Thyroid gland (tissue), 4 donors: Measurements from ENCODE around the gene ZNF385B. TPM values are rescaled to one million over a fixed set of nuclear protein-coding genes. Genes with fewer than 3 reads are reported as not detected.

Experiments
- DNase-seq, 2 donors: peaks; one replicate each; pipeline ENCODE4 v3.0.0-alpha.2; 2019
- H3K27ac ChIP-seq, 3 donors: fragments of 200-600 bp; sonication (generic); 1 replicate in 2 of 3; 2 replicates in 1 of 3; pipeline ENCODE4 v1.5.1; 2016 to 2019; ENCODE audit warnings: mild to moderate bottlenecking in 1 of 3, moderate library complexity in 1 of 3
- H3K27me3 ChIP-seq: fragments of 200-600 bp; sonication (generic); one replicate; pipeline ENCODE4 v1.5.1; 2019
- H3K36me3 ChIP-seq, 2 donors: fragments of 200-600 bp; sonication (generic); one replicate each; pipeline ENCODE4 v1.5.1; 2016 to 2019
- H3K4me1 ChIP-seq, 2 donors: fragments of 200-600 bp; sonication (generic); one replicate each; pipeline ENCODE4 v1.5.1; 2017 to 2019
- H3K4me3 ChIP-seq, 3 donors: fragments of 200-600 bp; sonication (generic); replicated peaks in 1 of 3; 1 replicate in 2 of 3; 2 replicates in 1 of 3; pipeline ENCODE4 v1.5.1; 2016; ENCODE audit warnings: mild to moderate bottlenecking in 1 of 3
- H3K9me3 ChIP-seq: fragments of 200-600 bp; sonication (generic); one replicate; pipeline ENCODE4 v1.5.1; 2017
- CTCF ChIP-seq, 6 experiments: fragments of 200-600 bp in 3 of 6; fragments of 450-650 bp in 3 of 6; sonication (generic) in 3 of 6; IDR thresholded peaks; one replicate each; pipeline ENCODE4 v1.5.1; 2016 to 2019; ENCODE audit warnings: antibody characterized with exemption in 6 of 6, mild to moderate bottlenecking in 2 of 6, inconsistent platforms in 1 of 6, moderate library complexity in 1 of 6
- POLR2A ChIP-seq, 2 donors: fragments of 450-650 bp; IDR thresholded peaks; one replicate each; pipeline ENCODE4 v1.6.1; 2017; ENCODE audit warnings: antibody characterized with exemption in 2 of 2, mild to moderate bottlenecking in 2 of 2, moderate library complexity in 1 of 2
- WGBS, 2 donors: methylation state at CpG; one replicate each; pipeline ENCODE4 v1.1.5; 2017; 5-methylcytosine and 5-hydroxymethylcytosine counted together
- intact Hi-C: fragments of 100-400 bp; cut with DNase I; formaldehyde crosslinking; loops from one replicate; pipeline ENCODE4 v1.15.1; 2023
- total RNA-seq, 4 donors: library from RNA; depleted of rRNA; stranded (reverse); fragments of >200 nt; gene quantifications; one replicate each; pipeline ENCODE4 v1.2.3, GENCODE V29; 2016

Gene ZNF385B
- total RNA-seq, 4 donors from 2014 or later, result 1.3 to 2.8 (median 1.8) TPM

- intact Hi-C loops, result no loop called here
Observed at GRCh38 chr2:179796213-179797007, 65.0 kb downstream of the ZNF385B start.

GRCh38 chr2:179793902-179794301 is 67.5 kb downstream of the ZNF385B start:
- Histone ChIP-seq H3K4me3 (no peak overlapping the region), H3K36me3 (no peaks in the 10 kb centered on the region), H3K9me3 (no peaks in the 10 kb centered on the region), H3K27ac (no peak overlapping the region), H3K4me1 (no peaks in the 10 kb centered on the region), H3K27me3 (no peaks in the 10 kb centered on the region)
- intact Hi-C loops, result no loop called here
- no peak for DNase-seq
- TF ChIP-seq CTCF (IDR thresholded peaks at IDR 0.05) (no peak), POLR2A (IDR thresholded peaks at IDR 0.05) (no peak)

More at GRCh38 chr2:179796213-179797007, 65.0 kb downstream of the ZNF385B start:
- peak in 1 of 2 donors; percentile 29 for DNase-seq
- WGBS, 2 donors, result 51 to 54% methylated on average over 5 of the region's 5 CpGs
- H3K27me3 ChIP-seq, result no peaks in the 10 kb centered on the region
- H3K27ac ChIP-seq, result no peak overlapping the region
- H3K4me3 ChIP-seq, result no peak overlapping the region
- H3K9me3 ChIP-seq, result no peaks in the 10 kb centered on the region
- H3K36me3 ChIP-seq, result no peaks in the 10 kb centered on the region
- H3K4me1 ChIP-seq, result no peaks in the 10 kb centered on the region
- TF ChIP-seq CTCF (IDR thresholded peaks at IDR 0.05) (no peak), POLR2A (IDR thresholded peaks at IDR 0.05) (no peak)

- TF ChIP-seq CTCF (IDR thresholded peaks at IDR 0.05), result no peak
- TF ChIP-seq POLR2A (IDR thresholded peaks at IDR 0.05), result no peak
- Histone ChIP-seq H3K4me3 (no peak overlapping the region), H3K36me3 (no peaks in the 10 kb centered on the region), H3K27me3 (no peaks in the 10 kb centered on the region), H3K4me1 (no peaks in the 10 kb centered on the region), H3K27ac (no peak overlapping the region), H3K9me3 (no peaks in the 10 kb centered on the region)
- intact Hi-C loops, result no loop called here
- 81 to 84% methylated on average over 2 of the region's 2 CpGs for WGBS, 2 donors
- no peak for DNase-seq
Observed at GRCh38 chr2:179793238-179793637, 68.2 kb downstream of the ZNF385B start.

- TF ChIP-seq CTCF (IDR thresholded peaks at IDR 0.05), result no peak
- no peak for TF ChIP-seq POLR2A (IDR thresholded peaks at IDR 0.05)
- Histone ChIP-seq H3K27me3 (no peaks in the 10 kb centered on the region), H3K36me3 (no peaks in the 10 kb centered on the region), H3K9me3 (no peaks in the 10 kb centered on the region), H3K4me1 (no peaks in the 10 kb centered on the region), H3K4me3 (no peak overlapping the region), H3K27ac (no peak overlapping the region)
- 80 to 81% methylated on average over 3 of the region's 3 CpGs for WGBS, 2 donors
- intact Hi-C loops, result no loop called here
- DNase-seq, result no peak
Observed at GRCh38 chr2:179790235-179791217, 70.9 kb downstream of the ZNF385B start.
